GM12878 (cell line): ENCODE results near the gene MYT1. TPM values are rescaled to one million over a fixed set of nuclear protein-coding genes. Genes with fewer than 3 reads are reported as not detected.
"Not testable (repeated sequence)": the region's sequence is repeated elsewhere in the genome, so short reads cannot be mapped to it uniquely, and the experiment has no call there.

Source experiments
- ATAC-seq: fragments of 200-7000 bp; cut with Tn5 transposase; 3 replicates; pipeline ENCODE4 v1.9.1; 2020; ENCODE audit warnings: mild to moderate bottlenecking, moderate library complexity
- BruUV-seq: library from RNA; stranded (reverse); fragments of 400-500 nt; replicated peaks from 2 replicates; lab custom pipeline; 2021; lab: Mats Ljungman, UMichigan
- CTCF ChIA-PET: fragments of 300-600 bp; sonication (Branson Sonifier 250); formaldehyde crosslinking; extraction: SDS; loops from one replicate; lab custom pipeline; 2021; ENCODE audit warnings: inconsistent platforms; lab: Yijun Ruan, JAX
- POLR2A ChIA-PET: fragments of 350-600 bp; formaldehyde crosslinking; extraction: SDS; loops from one replicate; lab custom pipeline; 2021; ENCODE audit warnings: inconsistent platforms; lab: Charles Lee
- RAD21 ChIA-PET: fragments of 300-600 bp; sonication (Branson Sonifier 250); formaldehyde crosslinking; loops from one replicate; lab custom pipeline; 2023; ENCODE audit warnings: antibody characterized with exemption; ENCODE audit not compliant: unreplicated experiment; lab: Charles Lee
- SMC1A ChIA-PET: fragments of 300-600 bp; sonication (Branson Sonifier 250); formaldehyde crosslinking; loops from one replicate; lab custom pipeline; 2023; ENCODE audit not compliant: unreplicated experiment, uncharacterized antibody; lab: Charles Lee
- DNase-seq: peaks from one replicate; pipeline ENCODE4 v3.0.0-alpha.2; 2011; ENCODE audit warnings: low read depth, low spot score
- FAIRE-seq: peaks from 3 replicates; lab custom pipeline; 2011; peaks lifted over from hg19 to GRCh38; lab: Jason Lieb, UNC
- H2AFZ ChIP-seq: 2 replicates; pipeline ENCODE4 v1.6.0; 2011; ENCODE audit warnings: low read depth, low read length, control low read depth; ENCODE audit not compliant: control insufficient read depth
- H3K27ac ChIP-seq: 2 replicates; pipeline ENCODE4 v1.5.1; 2011; ENCODE audit warnings: control low read depth; ENCODE audit not compliant: control insufficient read depth, insufficient read depth
- H3K27me3 ChIP-seq, 2 experiments: replicated peaks in 1 of 2; 2 replicates each; pipeline versions ENCODE4 v1.6.0 to v1.6.1; 2011; ENCODE audit warnings: low read length in 1 of 2; ENCODE audit not compliant: control insufficient read depth in 2 of 2, insufficient read depth in 2 of 2
- H3K36me3 ChIP-seq, 2 experiments: 2 replicates each; pipeline ENCODE4 v1.5.1; 2011; ENCODE audit warnings: low read length in 1 of 2; ENCODE audit not compliant: control insufficient read depth in 2 of 2, insufficient read depth in 2 of 2
- H3K4me1 ChIP-seq: 2 replicates; pipeline ENCODE4 v1.6.1; 2011; ENCODE audit warnings: mild to moderate bottlenecking, low read length, moderate library complexity, mixed read lengths; ENCODE audit not compliant: control insufficient read depth, insufficient read depth
- H3K4me2 ChIP-seq: 2 replicates; pipeline ENCODE4 v1.6.0; 2011; ENCODE audit warnings: control low read depth; ENCODE audit not compliant: control insufficient read depth, insufficient read depth
- H3K4me3 ChIP-seq: fragments of 200-600 bp; sonication (generic); 2 replicates; pipeline ENCODE4 v1.5.1; 2016
- H3K79me2 ChIP-seq: 2 replicates; pipeline ENCODE4 v1.6.0; 2011; ENCODE audit warnings: low read length; ENCODE audit not compliant: control insufficient read depth, insufficient read depth
- H3K9ac ChIP-seq: 2 replicates; pipeline ENCODE4 v1.8.0; 2011; ENCODE audit warnings: low read length, control low read depth, mixed read lengths; ENCODE audit not compliant: control insufficient read depth, insufficient read depth
- H3K9me3 ChIP-seq: replicated peaks from 3 replicates; pipeline ENCODE4 v1.5.1; 2011; ENCODE audit warnings: mild to moderate bottlenecking, low read length; ENCODE audit not compliant: control insufficient read depth, insufficient read depth
- H4K20me1 ChIP-seq: 2 replicates; pipeline ENCODE4 v1.6.0; 2011; ENCODE audit not compliant: control insufficient read depth, insufficient read depth
- EZH2 ChIP-seq: IDR thresholded peaks from 2 replicates; pipeline ENCODE4 v1.6.1; 2012; ENCODE audit warnings: low read depth, mild to moderate bottlenecking, control low read depth, inconsistent platforms, low read length, borderline replicate concordance; ENCODE audit not compliant: control insufficient read depth
- MEF2A ChIP-seq: IDR thresholded peaks from 2 replicates; pipeline ENCODE4 v1.6.1; 2011; ENCODE audit warnings: low read depth, mild to moderate bottlenecking, low read length, moderate library complexity; ENCODE audit not compliant: insufficient read depth
- MTA3 ChIP-seq: IDR thresholded peaks from 2 replicates; pipeline ENCODE4 v1.6.1; 2012; ENCODE audit warnings: low read length, inconsistent platforms, borderline replicate concordance
- NBN ChIP-seq: fragments of 450-650 bp; IDR thresholded peaks from 2 replicates; pipeline ENCODE4 v1.6.1; 2016
- TARDBP ChIP-seq: IDR thresholded peaks from 2 replicates; pipeline ENCODE4 v1.6.1; 2016; ENCODE audit warnings: borderline replicate concordance
- TBL1XR1 ChIP-seq: IDR thresholded peaks from 2 replicates; pipeline ENCODE4 v1.6.1; 2012; ENCODE audit warnings: low read depth, low read length, improper control_type of control experiment
- ZNF217 ChIP-seq: fragments of 450-650 bp; IDR thresholded peaks from 2 replicates; pipeline ENCODE4 v1.6.1; 2017; ENCODE audit warnings: antibody characterized with exemption, mild to moderate bottlenecking
- WGBS: methylation state at CpG from one replicate; pipeline ENCODE4 v1.1.6; 2016; ENCODE audit warnings: low lambda C conversion rate; ENCODE audit not compliant: insufficient replicate concordance, insufficient coverage; ENCODE audit errors: missing lambda C conversion rate; 5-methylcytosine and 5-hydroxymethylcytosine counted together
- in situ Hi-C: fragments of 300-500 bp; cut with MboI; formaldehyde crosslinking; loops from 9 replicates; pipeline ENCODE4 v1.14.3; 2018; ENCODE audit warnings: mixed read lengths
- intact Hi-C: fragments of 100-400 bp; cut with micrococcal nuclease; formaldehyde crosslinking; loops from one replicate; pipeline ENCODE4 v1.14.2; 2022; ENCODE audit not compliant: unreplicated experiment
- polyA plus RNA-seq, 11 experiments: library from polyadenylated mRNA; depleted of rRNA in 4 of 11; unstranded in 6 of 11; stranded (reverse) in 5 of 11; fragments of >200 nt; fragmentation: Nextera tagmentation in 4 of 11; fragmentation: Illumina TruSeq in 1 of 11; extraction: Ambion mirVana in 4 of 11; extraction: Trizol in 1 of 11; gene quantifications; 1 replicate in 1 of 11; 2 replicates in 10 of 11; pipeline versions ENCODE4 v1.2.1 to v1.2.3, GENCODE V29; 2011 to 2016; ENCODE audit warnings: inconsistent platforms in 2 of 11, missing spikeins in 2 of 11, low read depth in 1 of 11
- total RNA-seq, 4 experiments: library from RNA; depleted of rRNA in 3 of 4; stranded (reverse); fragments of >200 nt in 3 of 4; fragmentation: Illumina TruSeq in 1 of 4; extraction: Trizol in 1 of 4; gene quantifications; 2 replicates each; pipeline versions ENCODE4 v1.2.1 to v1.2.3, GENCODE V29; 2013 to 2021
- TF ChIP-seq, protein P1 (sequence below): fragments of 450-650 bp; IDR thresholded peaks from 2 replicates; pipeline ENCODE4 v1.6.1; 2017; ENCODE audit warnings: mild to moderate bottlenecking, moderate library complexity
- TF ChIP-seq, protein P2 (sequence below): IDR thresholded peaks from 2 replicates; pipeline ENCODE4 v1.6.1; 2012; ENCODE audit warnings: low read depth, low read length, improper control_type of control experiment

MYT1 gene
- total and polyA plus RNA-seq, 10 of the 15 experiments (the other 5 are each of a cell fraction or from before 2014, with no cell fraction given), result 0.01 to 0.10 TPM; not detected in 8

DNA sequence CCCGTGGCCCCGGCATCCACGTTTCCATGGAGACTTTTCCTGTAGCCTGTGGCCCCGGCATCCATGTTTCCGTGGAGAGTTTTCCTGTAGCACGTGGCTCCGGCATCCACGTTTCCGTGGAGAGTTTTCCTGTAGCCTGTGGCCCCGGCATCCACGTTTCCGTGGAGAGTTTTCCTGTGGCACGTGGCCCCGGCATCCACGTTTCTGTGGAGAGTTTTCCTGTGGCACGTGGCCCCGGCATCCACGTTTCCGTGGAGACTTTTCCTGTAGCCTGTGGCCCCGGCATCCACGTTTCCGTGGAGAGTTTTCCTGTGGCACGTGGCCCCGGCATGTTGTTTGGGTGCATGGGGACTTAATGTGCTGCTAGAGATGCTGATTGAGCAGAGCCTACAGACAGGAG is 23.0 kb downstream of the MYT1 start:
- H3K4me3 ChIP-seq, POLR2A ChIA-PET, RAD21 ChIA-PET, SMC1A ChIA-PET, intact Hi-C loops, H3K36me3 ChIP-seq, BruUV-seq, in situ Hi-C loops, H4K20me1 ChIP-seq, H3K27ac ChIP-seq, H3K4me1 ChIP-seq, FAIRE-seq, ATAC-seq, DNase-seq, CTCF ChIA-PET, H2AFZ ChIP-seq, H3K79me2 ChIP-seq, H3K4me2 ChIP-seq, H3K9me3 ChIP-seq, H3K9ac ChIP-seq, H3K27me3 ChIP-seq: not testable (repeated sequence)
- 62% methylated on average over 24 of the region's 24 CpGs for WGBS

DNA sequence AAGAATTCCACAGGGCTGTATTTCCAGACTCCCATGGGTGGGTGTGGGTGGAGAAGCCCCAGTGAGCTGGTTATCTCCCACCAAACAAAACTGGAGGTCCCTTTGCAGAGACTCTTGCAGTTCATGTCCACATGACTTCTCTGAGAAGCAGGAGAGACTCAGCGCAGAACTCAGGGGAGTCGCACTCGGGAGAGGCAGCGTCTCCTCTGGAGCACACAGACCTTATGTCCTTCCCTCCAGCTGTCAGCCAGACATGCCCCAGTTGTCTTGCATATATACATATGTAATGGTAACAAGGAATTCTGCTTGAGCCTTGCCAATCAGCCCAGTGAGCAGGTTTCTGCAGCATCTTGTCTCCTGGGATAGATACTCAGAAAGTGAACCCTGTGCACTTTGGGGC is 23.8 kb downstream of the MYT1 start:
- Histone ChIP-seq H3K4me3 (no peak overlapping the region), H3K9ac (no peak overlapping the region), H4K20me1 (no peaks in the 10 kb centered on the region), H3K36me3 (no peaks in the 10 kb centered on the region), H3K4me2 (no peak overlapping the region), H3K79me2 (no peaks in the 10 kb centered on the region), H2AFZ (no peak overlapping the region), H3K27ac (no peak overlapping the region), H3K27me3 (peaks cover 0 to 2% of the 10 kb centered on the region in 2 experiments; a peak in 1 of 4 replicates), H3K4me1 (no peaks in the 10 kb centered on the region), H3K9me3 (no peaks in the 10 kb centered on the region; the same call in 1 of the 3 replicates)
- RAD21 ChIA-PET, result no interaction called here
- intact Hi-C loops, result no loop called here
- FAIRE-seq (no peak), ATAC-seq (no peak), DNase-seq (no peak)
- SMC1A ChIA-PET, result no interaction called here
- 57% methylated on average over 4 of the region's 4 CpGs for WGBS
- CTCF ChIA-PET, result no interaction called here
- in situ Hi-C loops, result no loop called here
- POLR2A ChIA-PET, result no interaction called here
- BruUV-seq, result no TSS peak
- TF ChIP-seq, protein P1, sequence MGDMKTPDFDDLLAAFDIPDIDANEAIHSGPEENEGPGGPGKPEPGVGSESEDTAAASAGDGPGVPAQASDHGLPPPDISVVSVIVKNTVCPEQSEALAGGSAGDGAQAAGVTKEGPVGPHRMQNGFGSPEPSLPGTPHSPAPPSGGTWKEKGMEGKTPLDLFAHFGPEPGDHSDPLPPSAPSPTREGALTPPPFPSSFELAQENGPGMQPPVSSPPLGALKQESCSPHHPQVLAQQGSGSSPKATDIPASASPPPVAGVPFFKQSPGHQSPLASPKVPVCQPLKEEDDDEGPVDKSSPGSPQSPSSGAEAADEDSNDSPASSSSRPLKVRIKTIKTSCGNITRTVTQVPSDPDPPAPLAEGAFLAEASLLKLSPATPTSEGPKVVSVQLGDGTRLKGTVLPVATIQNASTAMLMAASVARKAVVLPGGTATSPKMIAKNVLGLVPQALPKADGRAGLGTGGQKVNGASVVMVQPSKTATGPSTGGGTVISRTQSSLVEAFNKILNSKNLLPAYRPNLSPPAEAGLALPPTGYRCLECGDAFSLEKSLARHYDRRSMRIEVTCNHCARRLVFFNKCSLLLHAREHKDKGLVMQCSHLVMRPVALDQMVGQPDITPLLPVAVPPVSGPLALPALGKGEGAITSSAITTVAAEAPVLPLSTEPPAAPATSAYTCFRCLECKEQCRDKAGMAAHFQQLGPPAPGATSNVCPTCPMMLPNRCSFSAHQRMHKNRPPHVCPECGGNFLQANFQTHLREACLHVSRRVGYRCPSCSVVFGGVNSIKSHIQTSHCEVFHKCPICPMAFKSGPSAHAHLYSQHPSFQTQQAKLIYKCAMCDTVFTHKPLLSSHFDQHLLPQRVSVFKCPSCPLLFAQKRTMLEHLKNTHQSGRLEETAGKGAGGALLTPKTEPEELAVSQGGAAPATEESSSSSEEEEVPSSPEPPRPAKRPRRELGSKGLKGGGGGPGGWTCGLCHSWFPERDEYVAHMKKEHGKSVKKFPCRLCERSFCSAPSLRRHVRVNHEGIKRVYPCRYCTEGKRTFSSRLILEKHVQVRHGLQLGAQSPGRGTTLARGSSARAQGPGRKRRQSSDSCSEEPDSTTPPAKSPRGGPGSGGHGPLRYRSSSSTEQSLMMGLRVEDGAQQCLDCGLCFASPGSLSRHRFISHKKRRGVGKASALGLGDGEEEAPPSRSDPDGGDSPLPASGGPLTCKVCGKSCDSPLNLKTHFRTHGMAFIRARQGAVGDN, result no peak
- TF ChIP-seq MEF2A, result no peak
- TF ChIP-seq TBL1XR1, result no peak
- TF ChIP-seq NBN, result no peak
- no peak for TF ChIP-seq ZNF217
- TF ChIP-seq TARDBP, result no peak
- TF ChIP-seq EZH2, result no peak
- no peak for TF ChIP-seq MTA3
- TF ChIP-seq, protein P2, sequence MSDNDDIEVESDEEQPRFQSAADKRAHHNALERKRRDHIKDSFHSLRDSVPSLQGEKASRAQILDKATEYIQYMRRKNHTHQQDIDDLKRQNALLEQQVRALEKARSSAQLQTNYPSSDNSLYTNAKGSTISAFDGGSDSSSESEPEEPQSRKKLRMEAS, result no peak
